Large intestine (tissue), 12 donors: ENCODE data around the gene FZD7. TPM values are rescaled to one million over a fixed set of nuclear protein-coding genes. Genes with fewer than 3 reads are reported as not detected.

Experiments
- DNase-seq, 2 donors: peaks; one replicate each; pipeline versions ENCODE4 v3.0.0 to v3.0.0-alpha.2; 2013
- H3K27ac ChIP-seq: one replicate; pipeline ENCODE4 v1.5.1; 2013; ENCODE audit warnings: low read length
- H3K27me3 ChIP-seq: 2 replicates; pipeline ENCODE4 v1.6.1; 2013; ENCODE audit warnings: low read length; ENCODE audit not compliant: control insufficient read depth, insufficient read depth
- H3K36me3 ChIP-seq: 2 replicates; pipeline ENCODE4 v1.6.1; 2013; ENCODE audit warnings: low read length; ENCODE audit not compliant: control insufficient read depth, insufficient read depth
- H3K4me1 ChIP-seq: one replicate; pipeline ENCODE4 v1.6.1; 2013; ENCODE audit warnings: low read length; ENCODE audit not compliant: control insufficient read depth, insufficient read depth
- H3K4me3 ChIP-seq: one replicate; pipeline ENCODE4 v1.5.1; 2013; ENCODE audit warnings: low read length
- H3K9me3 ChIP-seq: one replicate; pipeline ENCODE4 v1.6.1; 2013; ENCODE audit warnings: mild to moderate bottlenecking, low read depth, low read length, moderate library complexity; ENCODE audit not compliant: control insufficient read depth
- WGBS: methylation state at CpG from one replicate; pipeline ENCODE4 v1.1.5; 2013; ENCODE audit warnings: low lambda C conversion rate; ENCODE audit not compliant: insufficient coverage; 5-methylcytosine and 5-hydroxymethylcytosine counted together
- long read RNA-seq, 11 donors: transcript quantifications; one replicate each; lab custom pipeline, GENCODE V29; 2026
- polyA plus RNA-seq: library from polyadenylated mRNA; unstranded; fragments of 120-200 nt; gene quantifications from one replicate; pipeline ENCODE4 v1.2.1, GENCODE V29; 2013

FZD7 gene
- 24.1 TPM for polyA plus RNA-seq
- long read RNA-seq, donor 1, transcript FZD7-201 (1 exons, 3,859 nt), result major isoform, 9 of 9 reads
- long read RNA-seq, donor 1, partial matches to known transcripts, result 0 of 9 reads
- long read RNA-seq, donor 1, other reads (novel, unspliced or antisense), result 0 of 9 reads
- long read RNA-seq, donor 2, transcript FZD7-201 (1 exons, 3,859 nt), result major isoform, 22 of 22 reads
- long read RNA-seq, donor 2, partial matches to known transcripts, result 0 of 22 reads
- long read RNA-seq, donor 2, other reads (novel, unspliced or antisense), result 0 of 22 reads
- long read RNA-seq, donor 3, result 0 reads
- long read RNA-seq, donor 4, partial matches to known transcripts, result 0 of 2 reads
- long read RNA-seq, donor 4, other reads (novel, unspliced or antisense), result 0 of 2 reads
- long read RNA-seq, donor 5, transcript FZD7-201 (1 exons, 3,859 nt), result major isoform, 8 of 8 reads
- long read RNA-seq, donor 5, partial matches to known transcripts, result 0 of 8 reads
- long read RNA-seq, donor 5, other reads (novel, unspliced or antisense), result 0 of 8 reads
- long read RNA-seq, donor 6, transcript FZD7-201 (1 exons, 3,859 nt), result major isoform, 19 of 19 reads
- long read RNA-seq, donor 6, partial matches to known transcripts, result 0 of 19 reads
- long read RNA-seq, donor 6, other reads (novel, unspliced or antisense), result 0 of 19 reads
- long read RNA-seq, donor 7, transcript FZD7-201 (1 exons, 3,859 nt), result major isoform, 14 of 14 reads
- long read RNA-seq, donor 7, partial matches to known transcripts, result 0 of 14 reads
- long read RNA-seq, donor 7, other reads (novel, unspliced or antisense), result 0 of 14 reads
- long read RNA-seq, donor 8, transcript FZD7-201 (1 exons, 3,859 nt), result major isoform, 20 of 20 reads
- long read RNA-seq, donor 8, partial matches to known transcripts, result 0 of 20 reads
- long read RNA-seq, donor 8, other reads (novel, unspliced or antisense), result 0 of 20 reads
- long read RNA-seq, donor 9, transcript FZD7-201 (1 exons, 3,859 nt), result major isoform, 16 of 16 reads
- long read RNA-seq, donor 9, partial matches to known transcripts, result 0 of 16 reads
- long read RNA-seq, donor 9, other reads (novel, unspliced or antisense), result 0 of 16 reads
- long read RNA-seq, donor 10, transcript FZD7-201 (1 exons, 3,859 nt), result major isoform, 19 of 19 reads
- long read RNA-seq, donor 10, partial matches to known transcripts, result 0 of 19 reads
- long read RNA-seq, donor 10, other reads (novel, unspliced or antisense), result 0 of 19 reads
- long read RNA-seq, donor 11, transcript FZD7-201 (1 exons, 3,859 nt), result major isoform, 8 of 8 reads
- long read RNA-seq, donor 11, partial matches to known transcripts, result 0 of 8 reads
- long read RNA-seq, donor 11, other reads (novel, unspliced or antisense), result 0 of 8 reads

DNA sequence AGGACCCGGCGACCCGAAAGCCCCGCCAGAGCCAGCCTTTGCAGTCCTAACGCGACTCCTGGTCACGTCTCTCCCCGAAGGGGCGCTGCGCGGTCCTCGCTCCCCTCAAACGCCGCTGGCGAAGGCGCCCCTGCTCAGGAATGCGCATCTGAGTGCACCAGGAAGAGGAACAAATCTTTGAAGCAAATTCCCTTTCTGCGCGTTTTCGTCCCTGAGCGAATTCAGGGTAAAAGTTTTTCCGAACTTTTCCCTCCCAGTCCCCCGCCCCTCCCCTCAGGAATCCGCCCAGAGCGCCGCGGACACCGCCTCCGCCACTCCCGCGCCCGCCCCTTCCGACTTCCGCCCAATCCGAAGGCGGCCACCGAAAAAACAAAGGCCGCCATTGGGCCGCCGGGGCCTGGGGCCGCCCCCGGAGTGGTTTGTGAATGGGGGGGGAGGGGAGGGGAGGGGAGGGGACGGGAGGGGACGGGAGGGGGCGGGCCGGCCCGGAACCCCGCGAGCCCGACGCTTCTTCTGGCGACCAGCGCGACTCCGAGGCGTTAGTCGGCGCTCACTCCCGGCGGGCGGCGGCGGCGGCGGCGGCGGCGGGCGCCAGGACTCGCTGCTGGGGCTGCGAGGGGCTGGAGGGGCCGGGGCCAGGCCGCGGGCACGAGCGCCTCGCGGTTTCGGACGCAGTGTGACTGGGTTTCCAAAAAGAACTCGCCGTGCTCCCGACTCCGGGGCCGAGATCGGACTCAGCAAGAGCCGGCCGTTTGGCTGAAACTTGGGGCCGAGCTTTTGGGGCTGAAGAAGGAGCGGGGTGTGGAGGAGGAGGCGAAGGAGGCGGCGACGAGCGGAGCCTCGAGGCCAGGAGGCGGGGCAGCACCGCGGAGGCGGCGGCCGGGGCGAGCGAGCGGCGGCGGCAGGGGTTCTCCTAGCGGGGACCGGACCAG lies at the start of gene FZD7:
Gene FZD7, plus strand, starts transcription at position 539 of the 932 bp plus-strand sequence. CDS start 793 bp downstream, outside the sequence.
- peaks cover 4% of the 10 kb centered on the region for H3K36me3 ChIP-seq
- peaks cover 4% of the 10 kb centered on the region for H3K27me3 ChIP-seq
- peaks cover 14% of the 10 kb centered on the region for H3K9me3 ChIP-seq
- DNase-seq, result peak; percentile 89 to 95
- H3K4me3 ChIP-seq, result peak within 1 kb of the TSS; percentile 93
- H3K27ac ChIP-seq, result peak within 1 kb of the TSS; percentile 100
- H3K4me1 ChIP-seq, result peaks cover 29% of the 10 kb centered on the region
- WGBS, result no CpG with 5 or more reads among the region's 109 CpGs

DNA sequence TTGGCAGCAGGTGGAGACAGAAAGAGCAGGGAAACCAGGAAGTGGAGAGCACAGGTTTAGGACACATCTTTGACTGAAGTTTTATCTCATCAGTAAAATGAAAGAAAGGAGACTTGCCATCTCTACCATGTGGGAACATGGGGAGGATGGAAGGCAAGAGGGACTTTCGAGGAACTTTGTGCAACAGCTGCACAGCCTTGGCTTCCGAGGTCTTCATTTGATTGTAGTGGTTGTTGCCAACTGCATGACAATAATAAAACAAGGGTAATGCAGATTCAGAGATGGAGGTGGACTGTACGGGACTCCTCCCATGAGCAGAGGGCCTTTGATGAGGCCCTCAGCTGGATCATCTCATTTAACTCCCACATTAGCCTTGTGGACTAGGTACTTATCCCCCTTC lies 49.3 kb upstream of the FZD7 start:
- Histone ChIP-seq H3K36me3 (no peaks in the 10 kb centered on the region), H3K9me3 (no peaks in the 10 kb centered on the region), H3K27me3 (no peaks in the 10 kb centered on the region), H3K27ac (no peak overlapping the region), H3K4me1 (peaks cover 9% of the 10 kb centered on the region), H3K4me3 (no peak overlapping the region)
- DNase-seq, result no peak
- WGBS, result no CpG with 5 or more reads among the region's 3 CpGs

DNA sequence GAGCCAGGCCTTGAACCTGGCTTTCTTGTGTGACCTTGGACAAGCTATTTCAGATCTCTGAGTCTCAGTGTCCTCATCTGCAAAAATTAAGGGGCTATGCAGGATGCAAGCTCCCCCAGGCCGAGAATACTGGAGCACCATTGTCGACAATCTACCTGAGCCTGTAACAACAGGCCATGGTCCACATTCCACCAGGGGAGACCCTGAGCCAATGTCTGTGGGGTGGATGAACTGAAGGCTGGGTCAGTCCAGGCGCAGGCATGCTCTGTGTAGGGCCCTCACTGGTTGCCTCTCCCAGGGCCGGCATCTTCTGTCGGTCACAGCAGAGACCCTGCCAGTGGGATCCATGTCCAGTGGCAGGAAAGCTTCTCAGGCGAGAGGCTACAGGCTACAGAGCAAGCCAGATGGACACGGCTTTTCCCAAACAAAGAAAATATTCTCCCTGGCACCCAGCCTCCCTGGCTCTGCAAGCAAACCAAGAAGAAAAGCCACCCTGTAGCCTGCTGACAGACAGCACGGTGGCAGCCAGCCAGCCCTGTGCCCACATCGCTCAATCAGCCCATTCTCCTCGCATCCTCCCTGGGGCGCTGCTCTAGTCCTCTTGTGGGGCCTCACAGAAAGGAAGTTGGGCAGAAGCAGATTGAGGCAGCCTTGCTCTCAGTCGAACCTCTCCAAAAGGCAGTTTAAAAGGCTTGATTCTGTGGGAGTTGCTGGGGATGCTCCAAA lies 48.7 kb upstream of the FZD7 start:
- H3K27me3 ChIP-seq, result no peaks in the 10 kb centered on the region
- no peak overlapping the region for H3K4me3 ChIP-seq
- DNase-seq, result peak in 1 of 2 donors; percentile 35
- H3K36me3 ChIP-seq, result no peaks in the 10 kb centered on the region
- H3K9me3 ChIP-seq, result no peaks in the 10 kb centered on the region
- H3K4me1 ChIP-seq, result peaks cover 9% of the 10 kb centered on the region
- H3K27ac ChIP-seq, result no peak overlapping the region
- WGBS, result no CpG with 5 or more reads among the region's 12 CpGs

DNA sequence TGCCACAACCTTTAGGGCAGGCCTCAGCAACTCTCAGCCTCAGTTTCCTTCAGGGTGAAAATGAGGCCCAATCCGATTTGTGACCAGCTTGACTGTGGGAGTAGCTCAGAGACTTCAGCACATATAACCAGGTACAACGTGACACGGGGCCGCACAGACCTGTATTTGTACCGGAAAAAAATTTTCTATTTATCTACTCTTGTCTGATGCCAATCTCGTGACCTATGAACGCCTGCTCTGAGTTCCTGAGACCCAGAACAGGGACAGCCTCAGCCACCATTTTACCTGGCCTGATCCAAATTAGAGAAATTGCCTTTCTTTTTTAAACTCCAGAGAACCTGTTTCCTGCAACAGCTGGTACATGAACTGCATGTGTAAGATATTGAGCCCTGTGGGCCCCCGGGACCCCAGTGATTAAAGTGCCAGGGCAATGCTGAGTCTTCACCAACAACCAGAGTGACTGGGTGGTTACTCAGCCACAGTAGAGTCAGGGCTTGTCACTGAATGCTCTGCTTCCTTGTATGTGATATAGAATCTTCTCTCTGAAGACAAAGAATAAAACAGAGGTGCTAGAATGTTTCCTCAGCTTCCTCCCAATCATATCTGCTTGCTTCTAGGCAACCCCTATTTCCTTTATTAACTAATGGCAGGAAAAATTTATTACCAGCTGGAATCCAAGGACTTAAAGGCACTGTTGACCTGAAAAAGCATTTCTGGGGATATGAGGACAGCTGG lies 47.8 kb upstream of the FZD7 start:
- Histone ChIP-seq H3K36me3 (no peaks in the 10 kb centered on the region), H3K9me3 (no peaks in the 10 kb centered on the region), H3K4me3 (no peak overlapping the region), H3K4me1 (peaks cover 9% of the 10 kb centered on the region), H3K27me3 (no peaks in the 10 kb centered on the region), H3K27ac (peak overlapping the region; percentile 30)
- WGBS, result no CpG with 5 or more reads among the region's 8 CpGs
- DNase-seq, result peak in 1 of 2 donors; percentile 80

DNA sequence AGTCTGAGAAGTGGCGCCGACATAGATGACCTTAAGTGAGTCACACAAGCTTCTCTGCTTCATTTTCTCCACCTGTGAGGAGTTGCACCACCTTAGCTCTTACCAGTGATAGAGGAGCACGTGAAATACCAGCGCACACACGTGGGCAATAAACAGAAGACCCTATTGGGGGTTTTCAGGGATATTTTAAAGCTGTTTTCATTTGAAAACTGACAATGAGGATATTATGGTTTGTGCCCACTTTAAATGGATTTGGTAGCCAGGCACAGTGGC lies 47.3 kb upstream of the FZD7 start:
- H3K27ac ChIP-seq, result peak overlapping the region; percentile 30
- H3K9me3 ChIP-seq, result no peaks in the 10 kb centered on the region
- 53% methylated on average over 3 of the region's 5 CpGs for WGBS
- DNase-seq, result peak in 1 of 2 donors; percentile 47
- H3K27me3 ChIP-seq, result no peaks in the 10 kb centered on the region
- H3K4me1 ChIP-seq, result peaks cover 9% of the 10 kb centered on the region
- H3K36me3 ChIP-seq, result no peaks in the 10 kb centered on the region
- no peak overlapping the region for H3K4me3 ChIP-seq

DNA sequence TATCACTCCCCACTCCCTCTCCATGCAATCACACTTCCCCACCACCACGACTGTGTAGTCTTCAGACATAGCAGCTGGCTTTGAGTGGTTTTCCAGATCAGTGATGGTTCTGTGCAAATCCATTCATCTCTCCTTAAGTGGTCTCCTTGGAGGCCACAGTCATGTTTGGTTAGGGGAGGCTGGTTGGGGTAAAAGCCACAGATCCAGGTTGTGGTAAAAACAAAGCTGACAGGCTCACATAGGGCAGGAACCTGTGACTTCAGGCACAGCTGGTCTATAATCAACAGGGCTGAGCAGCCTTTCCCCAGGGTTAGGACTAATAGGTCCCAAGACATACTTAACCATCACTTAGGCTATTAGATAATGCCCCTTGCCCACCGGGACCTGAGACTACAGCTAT lies 46.2 kb upstream of the FZD7 start:
- Histone ChIP-seq H3K27me3 (no peaks in the 10 kb centered on the region), H3K4me1 (peaks cover 9% of the 10 kb centered on the region), H3K9me3 (no peaks in the 10 kb centered on the region), H3K36me3 (no peaks in the 10 kb centered on the region), H3K27ac (no peak overlapping the region), H3K4me3 (no peak overlapping the region)
- no CpG with 5 or more reads among the region's 2 CpGs for WGBS
- no peak for DNase-seq

DNA sequence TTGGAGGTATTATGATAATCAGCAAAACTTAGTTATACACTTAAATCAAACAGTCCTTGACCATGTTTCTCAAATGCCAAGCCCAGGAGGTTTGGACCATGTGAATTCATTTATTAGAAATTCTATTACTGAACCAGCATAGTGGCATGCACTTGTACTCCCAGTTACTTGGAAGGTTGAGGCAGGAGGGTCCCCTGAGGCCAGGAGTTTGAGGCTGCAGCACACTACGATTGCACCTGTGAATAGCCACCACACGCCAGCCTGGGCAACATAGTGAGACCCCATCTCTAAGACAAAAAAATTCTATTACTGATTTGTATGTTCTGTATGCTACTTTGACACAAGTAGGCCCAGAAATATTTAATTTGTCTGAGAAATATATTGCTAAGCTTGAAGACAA lies 43.6 kb upstream of the FZD7 start:
- WGBS, result no CpG with 5 or more reads among the region's 2 CpGs
- no peak for DNase-seq
- H3K4me3 ChIP-seq, result no peak overlapping the region
- H3K27me3 ChIP-seq, result no peaks in the 10 kb centered on the region
- H3K27ac ChIP-seq, result no peak overlapping the region
- H3K9me3 ChIP-seq, result no peaks in the 10 kb centered on the region
- peaks cover 9% of the 10 kb centered on the region for H3K4me1 ChIP-seq
- no peaks in the 10 kb centered on the region for H3K36me3 ChIP-seq

DNA sequence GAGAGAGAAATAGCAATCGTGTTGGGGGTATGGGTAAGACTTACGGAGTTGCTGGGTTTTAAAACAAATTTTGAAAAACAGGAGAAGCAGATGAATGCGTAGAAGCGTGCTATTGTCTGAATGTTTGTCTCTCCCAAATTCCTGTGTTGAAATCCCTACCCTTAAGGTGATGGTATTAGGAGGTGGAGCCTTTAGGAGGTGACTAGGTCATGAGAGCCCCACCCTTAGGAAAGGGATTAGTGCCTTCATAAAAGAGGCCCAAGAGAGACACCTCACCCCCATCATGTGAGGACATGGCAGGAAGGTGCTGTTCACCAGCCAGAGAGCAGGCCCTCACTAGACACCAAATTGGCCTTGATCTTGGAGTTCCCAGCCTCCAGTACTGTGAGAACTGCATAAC lies 40.7 kb upstream of the FZD7 start:
- DNase-seq, result no peak
- H3K9me3 ChIP-seq, result no peaks in the 10 kb centered on the region
- H3K27me3 ChIP-seq, result no peaks in the 10 kb centered on the region
- H3K27ac ChIP-seq, result no peak overlapping the region
- no CpG with 5 or more reads among the region's 4 CpGs for WGBS
- H3K4me1 ChIP-seq, result peaks cover 7% of the 10 kb centered on the region
- H3K4me3 ChIP-seq, result no peak overlapping the region
- no peaks in the 10 kb centered on the region for H3K36me3 ChIP-seq
